Measurements from ENCODE around the gene IYD. TPM values are rescaled to one million over a fixed set of nuclear protein-coding genes. Genes with fewer than 3 reads are reported as not detected.

Gene IYD
- total and polyA plus RNA-seq, 9 of the 15 experiments (the other 6 are each of a cell fraction or from before 2014, with no cell fraction given): not detected

DNA sequence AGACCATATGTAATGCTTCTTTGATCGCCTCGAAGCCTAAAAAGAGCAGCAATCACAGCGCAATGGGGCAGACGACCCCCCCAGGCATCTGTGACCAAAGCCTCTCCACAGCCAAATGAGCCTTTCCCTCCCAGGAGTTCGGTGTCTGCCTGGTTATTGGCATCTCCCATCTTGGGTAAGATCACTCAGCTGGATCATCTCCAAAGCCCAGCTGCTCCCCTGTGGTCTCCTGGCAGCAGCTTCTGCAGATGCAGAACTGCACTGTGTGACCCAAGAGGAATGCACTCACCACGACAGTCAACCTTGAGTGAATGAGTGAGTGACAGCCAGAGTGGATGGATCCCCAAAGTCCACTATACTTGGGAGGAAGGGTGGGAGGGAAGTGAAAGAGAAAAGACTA lies 44.8 kb upstream of the IYD start (continued):
- TF ChIP-seq, protein P1, sequence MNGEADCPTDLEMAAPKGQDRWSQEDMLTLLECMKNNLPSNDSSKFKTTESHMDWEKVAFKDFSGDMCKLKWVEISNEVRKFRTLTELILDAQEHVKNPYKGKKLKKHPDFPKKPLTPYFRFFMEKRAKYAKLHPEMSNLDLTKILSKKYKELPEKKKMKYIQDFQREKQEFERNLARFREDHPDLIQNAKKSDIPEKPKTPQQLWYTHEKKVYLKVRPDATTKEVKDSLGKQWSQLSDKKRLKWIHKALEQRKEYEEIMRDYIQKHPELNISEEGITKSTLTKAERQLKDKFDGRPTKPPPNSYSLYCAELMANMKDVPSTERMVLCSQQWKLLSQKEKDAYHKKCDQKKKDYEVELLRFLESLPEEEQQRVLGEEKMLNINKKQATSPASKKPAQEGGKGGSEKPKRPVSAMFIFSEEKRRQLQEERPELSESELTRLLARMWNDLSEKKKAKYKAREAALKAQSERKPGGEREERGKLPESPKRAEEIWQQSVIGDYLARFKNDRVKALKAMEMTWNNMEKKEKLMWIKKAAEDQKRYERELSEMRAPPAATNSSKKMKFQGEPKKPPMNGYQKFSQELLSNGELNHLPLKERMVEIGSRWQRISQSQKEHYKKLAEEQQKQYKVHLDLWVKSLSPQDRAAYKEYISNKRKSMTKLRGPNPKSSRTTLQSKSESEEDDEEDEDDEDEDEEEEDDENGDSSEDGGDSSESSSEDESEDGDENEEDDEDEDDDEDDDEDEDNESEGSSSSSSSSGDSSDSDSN (IDR thresholded peaks at IDR 0.05; ENCODE audit: borderline replicate concordance in 1 of 2, low read depth in 2 of 2, low read length in 2 of 2): no peak
- TF ChIP-seq SOX6 (IDR thresholded peaks at IDR 0.05) (no peak), ZNF717 (CRISPR knock-in tag; IDR thresholded peaks at IDR 0.05) (no peak), ELF2 (CRISPR knock-in tag; IDR thresholded peaks at IDR 0.05) (0 out of 2 replicates have a peak, but pooled peaks have one; percentile 41), ZNF707 (CRISPR knock-in tag; conservative IDR thresholded peaks at IDR 0.05) (no peak), ZC3H11A (IDR thresholded peaks at IDR 0.05; ENCODE audit: low read depth, low read length) (no peak)
- TF ChIP-seq, protein P2, sequence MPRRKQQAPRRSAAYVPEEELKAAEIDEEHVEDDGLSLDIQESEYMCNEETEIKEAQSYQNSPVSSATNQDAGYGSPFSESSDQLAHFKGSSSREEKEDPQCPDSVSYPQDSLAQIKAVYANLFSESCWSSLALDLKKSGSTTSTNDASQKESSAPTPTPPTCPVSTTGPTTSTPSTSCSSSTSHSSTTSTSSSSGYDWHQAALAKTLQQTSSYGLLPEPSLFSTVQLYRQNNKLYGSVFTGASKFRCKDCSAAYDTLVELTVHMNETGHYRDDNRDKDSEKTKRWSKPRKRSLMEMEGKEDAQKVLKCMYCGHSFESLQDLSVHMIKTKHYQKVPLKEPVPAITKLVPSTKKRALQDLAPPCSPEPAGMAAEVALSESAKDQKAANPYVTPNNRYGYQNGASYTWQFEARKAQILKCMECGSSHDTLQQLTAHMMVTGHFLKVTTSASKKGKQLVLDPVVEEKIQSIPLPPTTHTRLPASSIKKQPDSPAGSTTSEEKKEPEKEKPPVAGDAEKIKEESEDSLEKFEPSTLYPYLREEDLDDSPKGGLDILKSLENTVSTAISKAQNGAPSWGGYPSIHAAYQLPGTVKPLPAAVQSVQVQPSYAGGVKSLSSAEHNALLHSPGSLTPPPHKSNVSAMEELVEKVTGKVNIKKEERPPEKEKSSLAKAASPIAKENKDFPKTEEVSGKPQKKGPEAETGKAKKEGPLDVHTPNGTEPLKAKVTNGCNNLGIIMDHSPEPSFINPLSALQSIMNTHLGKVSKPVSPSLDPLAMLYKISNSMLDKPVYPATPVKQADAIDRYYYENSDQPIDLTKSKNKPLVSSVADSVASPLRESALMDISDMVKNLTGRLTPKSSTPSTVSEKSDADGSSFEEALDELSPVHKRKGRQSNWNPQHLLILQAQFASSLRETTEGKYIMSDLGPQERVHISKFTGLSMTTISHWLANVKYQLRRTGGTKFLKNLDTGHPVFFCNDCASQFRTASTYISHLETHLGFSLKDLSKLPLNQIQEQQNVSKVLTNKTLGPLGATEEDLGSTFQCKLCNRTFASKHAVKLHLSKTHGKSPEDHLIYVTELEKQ (CRISPR knock-in tag; IDR thresholded peaks at IDR 0.05): no peak

Measured in K562 (cell line).